Measurements from ENCODE around the gene IGF2BP2.

DNA sequence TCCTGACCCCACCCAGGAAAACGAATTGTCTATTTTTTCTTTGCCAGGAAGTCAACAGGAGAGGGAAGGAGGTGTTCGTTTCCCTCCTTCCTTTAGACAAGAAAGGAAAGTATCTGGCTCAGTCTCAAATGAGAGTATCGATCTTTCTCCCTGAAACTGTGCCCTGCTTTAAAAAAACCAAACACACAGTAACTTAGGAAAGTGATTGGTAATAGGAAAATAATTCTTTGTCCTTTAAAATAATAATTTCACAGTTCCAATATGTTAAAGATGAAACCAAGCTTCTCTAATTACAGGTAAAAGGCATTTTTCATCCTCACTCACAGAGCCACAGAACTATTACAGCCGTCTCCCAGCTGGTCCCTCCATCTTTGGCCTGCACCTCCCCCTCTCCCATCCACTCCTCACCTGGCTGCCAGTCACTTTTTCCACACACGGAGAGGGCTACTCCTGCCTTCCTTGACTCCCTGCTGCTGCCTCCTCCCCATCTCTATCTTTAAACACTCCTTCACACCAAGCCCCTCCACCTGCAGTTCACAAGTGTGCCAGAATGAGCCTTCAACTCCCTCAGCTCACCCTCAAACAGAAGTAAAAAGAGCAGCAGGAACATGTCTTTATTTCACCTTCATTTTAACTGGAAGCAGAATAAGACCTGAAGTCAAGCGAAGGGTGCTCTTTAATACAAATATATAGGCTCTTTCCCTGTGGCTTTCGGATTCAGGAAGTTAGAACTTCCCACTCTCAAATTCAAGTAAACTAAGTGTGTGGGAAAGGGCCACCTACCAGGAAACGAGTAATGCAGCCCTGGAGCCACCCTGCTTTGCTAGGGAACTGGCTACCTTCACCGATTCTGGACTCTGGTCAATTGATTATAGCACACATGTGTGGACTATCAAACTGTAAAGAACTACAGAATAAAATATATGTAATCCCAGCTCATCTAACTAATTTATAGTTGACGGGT is 122.3 kb downstream of the IGF2BP2 start:
- TF ChIP-seq, protein P1, sequence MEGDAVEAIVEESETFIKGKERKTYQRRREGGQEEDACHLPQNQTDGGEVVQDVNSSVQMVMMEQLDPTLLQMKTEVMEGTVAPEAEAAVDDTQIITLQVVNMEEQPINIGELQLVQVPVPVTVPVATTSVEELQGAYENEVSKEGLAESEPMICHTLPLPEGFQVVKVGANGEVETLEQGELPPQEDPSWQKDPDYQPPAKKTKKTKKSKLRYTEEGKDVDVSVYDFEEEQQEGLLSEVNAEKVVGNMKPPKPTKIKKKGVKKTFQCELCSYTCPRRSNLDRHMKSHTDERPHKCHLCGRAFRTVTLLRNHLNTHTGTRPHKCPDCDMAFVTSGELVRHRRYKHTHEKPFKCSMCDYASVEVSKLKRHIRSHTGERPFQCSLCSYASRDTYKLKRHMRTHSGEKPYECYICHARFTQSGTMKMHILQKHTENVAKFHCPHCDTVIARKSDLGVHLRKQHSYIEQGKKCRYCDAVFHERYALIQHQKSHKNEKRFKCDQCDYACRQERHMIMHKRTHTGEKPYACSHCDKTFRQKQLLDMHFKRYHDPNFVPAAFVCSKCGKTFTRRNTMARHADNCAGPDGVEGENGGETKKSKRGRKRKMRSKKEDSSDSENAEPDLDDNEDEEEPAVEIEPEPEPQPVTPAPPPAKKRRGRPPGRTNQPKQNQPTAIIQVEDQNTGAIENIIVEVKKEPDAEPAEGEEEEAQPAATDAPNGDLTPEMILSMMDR (IDR thresholded peaks at IDR 0.05) = no peak
- no peak for TF ChIP-seq POLR2AphosphoS5 (IDR thresholded peaks at IDR 0.05)
